Epithelial cell of esophagus (primary cell): ENCODE measurements around the gene TMEM242.

Source experiments
- DNase-seq: peaks from one replicate; pipeline ENCODE4 v3.0.0; 2010; ENCODE audit warnings: low read depth
- H3K4me3 ChIP-seq: 2 replicates; pipeline ENCODE4 v1.5.1; 2011; ENCODE audit warnings: mild to moderate bottlenecking, low read length, control low read depth
- CTCF ChIP-seq: IDR thresholded peaks from 2 replicates; pipeline ENCODE4 v1.5.1; 2011; ENCODE audit warnings: low read depth, mild to moderate bottlenecking, low read length, control low read depth, inconsistent platforms; ENCODE audit not compliant: insufficient read depth; ENCODE audit errors: missing control alignments

Gene TMEM242

GRCh38 chr6:157263881-157264397 is 59.4 kb downstream of the TMEM242 start:
- H3K4me3 ChIP-seq = no peak overlapping the region
- no peak for TF ChIP-seq CTCF
- DNase-seq = no peak

- H3K4me3 ChIP-seq = no peak overlapping the region
- DNase-seq = no peak
- no peak for TF ChIP-seq CTCF
These were observed 60.2 kb downstream of the TMEM242 start for GRCh38 chr6:157263146-157263545.

- no peak for TF ChIP-seq CTCF
- no peak overlapping the region for H3K4me3 ChIP-seq
- DNase-seq = no peak
These were observed 61.7 kb downstream of the TMEM242 start for GRCh38 chr6:157261606-157262005.

- DNase-seq = peak; percentile 72
- TF ChIP-seq CTCF = no peak
- H3K4me3 ChIP-seq = no peak overlapping the region
These were observed 62.4 kb downstream of the TMEM242 start for GRCh38 chr6:157260735-157261410.

- no peak for TF ChIP-seq CTCF
- no peak for DNase-seq
- H3K4me3 ChIP-seq = no peak overlapping the region
These were observed 63.9 kb downstream of the TMEM242 start for GRCh38 chr6:157259443-157259842.

GRCh38 chr6:157258878-157259277 is 64.4 kb downstream of the TMEM242 start:
- no peak overlapping the region for H3K4me3 ChIP-seq
- no peak for TF ChIP-seq CTCF
- no peak for DNase-seq

- no peak overlapping the region for H3K4me3 ChIP-seq
- no peak for DNase-seq
- no peak for TF ChIP-seq CTCF
These were observed 68.2 kb downstream of the TMEM242 start for GRCh38 chr6:157255079-157255478.
